Naive B cell (primary cell): ENCODE data around the gene FRMD6. TPM values are rescaled to one million over a fixed set of nuclear protein-coding genes. Genes with fewer than 3 reads are reported as not detected.
"Not testable (repeated sequence)": the region's sequence is repeated elsewhere in the genome, so short reads cannot be mapped to it uniquely, and the experiment has no call there.

ENCODE experiments used
- ATAC-seq, 2 donors: fragments of 150-1000 bp; cut with Tn5 transposase; 2 replicates each; pipeline ENCODE4 v1.10.0; 2021; ENCODE audit warnings: low read depth in 2 of 2, mild to moderate bottlenecking in 2 of 2, moderate library complexity in 2 of 2
- DNase-seq: peaks from one replicate; pipeline ENCODE4 v3.0.0; 2022
- H3K27ac Mint-ChIP-seq, 6 donors: one replicate each; pipeline ENCODE4 v1.8.0; 2020 to 2022; ENCODE audit warnings: mild to moderate bottlenecking in 6 of 6, mixed read lengths in 6 of 6, moderate library complexity in 5 of 6, inconsistent platforms in 2 of 6
- H3K27me3 Mint-ChIP-seq, 3 donors: one replicate each; pipeline ENCODE4 v1.8.0; 2021 to 2022; ENCODE audit warnings: mixed read lengths in 3 of 3, mild to moderate bottlenecking in 1 of 3
- H3K36me3 Mint-ChIP-seq, 2 donors: one replicate each; pipeline ENCODE4 v1.8.0; 2020 to 2022; ENCODE audit warnings: mixed read lengths in 2 of 2, inconsistent platforms in 1 of 2, mild to moderate bottlenecking in 1 of 2
- H3K4me1 Mint-ChIP-seq, 3 donors: one replicate each; pipeline ENCODE4 v1.8.0; 2020 to 2022; ENCODE audit warnings: mixed read lengths in 3 of 3, inconsistent platforms in 1 of 3, mild to moderate bottlenecking in 1 of 3, moderate library complexity in 1 of 3
- H3K4me3 Mint-ChIP-seq, 8 donors: one replicate each; pipeline ENCODE4 v1.8.0; 2020 to 2022; ENCODE audit warnings: mild to moderate bottlenecking in 8 of 8, mixed read lengths in 8 of 8, moderate library complexity in 8 of 8, inconsistent platforms in 2 of 8
- H3K9me3 Mint-ChIP-seq, 7 donors: one replicate each; pipeline ENCODE4 v1.8.0; 2020 to 2022; ENCODE audit warnings: mixed read lengths in 7 of 7, mild to moderate bottlenecking in 5 of 7, inconsistent platforms in 2 of 7, moderate library complexity in 1 of 7
- polyA plus RNA-seq, 6 donors: library from polyadenylated mRNA; unstranded; fragments of 300-500 nt; fragmentation: Illumina TruSeq; gene quantifications; one replicate each; pipeline ENCODE4 v1.2.3, GENCODE V29; 2021; ENCODE audit warnings: low read depth in 6 of 6

The FRMD6 gene
- polyA plus RNA-seq, 6 donors from 2014 or later, result 0.36 to 0.44 TPM; not detected in 4

DNA sequence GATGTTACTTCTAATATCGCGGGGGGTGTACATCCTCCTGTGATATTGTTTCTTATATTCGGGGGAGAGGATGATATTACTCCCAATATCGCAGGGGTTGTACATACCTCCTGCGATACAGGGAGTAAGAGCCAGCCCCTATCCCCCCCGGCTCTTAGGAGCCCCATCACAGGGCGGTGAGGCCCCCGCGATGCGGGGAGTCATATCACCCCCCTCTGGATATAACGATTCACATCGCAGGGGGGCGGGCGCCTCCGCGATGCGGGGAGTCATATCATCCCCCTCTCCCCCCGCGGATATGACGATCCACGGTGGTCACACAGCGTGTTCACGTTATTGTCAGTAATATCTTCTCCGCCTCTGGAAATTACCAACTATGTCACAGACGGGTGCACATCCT is 95.1 kb downstream of the FRMD6 start:
- not testable (repeated sequence) for H3K9me3 Mint-ChIP-seq, ATAC-seq, DNase-seq, H3K36me3 Mint-ChIP-seq, H3K27ac Mint-ChIP-seq, H3K4me1 Mint-ChIP-seq
- peak overlapping the region in 1 of 8 donors; percentile 33 for H3K4me3 Mint-ChIP-seq
- H3K27me3 Mint-ChIP-seq, result peaks cover 6 to 21% (median 16%) of the 10 kb centered on the region in 3 donors

DNA sequence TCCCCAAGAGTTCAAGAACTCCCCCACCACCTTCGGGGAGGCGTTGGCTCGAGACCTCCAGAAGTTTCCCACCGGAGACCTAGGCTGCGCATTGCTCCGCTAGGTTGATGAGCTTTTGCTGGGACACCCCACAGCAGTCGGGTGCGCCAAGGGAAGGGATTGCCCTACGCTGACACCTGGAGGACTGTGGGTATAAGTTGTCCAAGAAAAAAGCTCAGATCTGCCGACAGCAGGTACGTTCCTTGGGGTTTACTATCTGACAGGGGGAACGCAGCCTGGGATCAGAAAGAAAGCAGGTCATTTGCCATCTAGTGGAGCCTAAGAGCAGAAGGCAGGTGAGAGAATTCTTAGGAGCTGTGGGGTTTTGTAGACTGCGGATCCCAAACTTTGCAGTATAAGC is 98.8 kb downstream of the FRMD6 start:
- Mint-ChIP-seq H3K27ac (no peak overlapping the region), H3K4me1 (no peaks in the 10 kb centered on the region), H3K36me3 (no peaks in the 10 kb centered on the region), H3K4me3 (no peak overlapping the region), H3K9me3 (no peaks in the 10 kb centered on the region), H3K27me3 (peaks cover 6 to 19% (median 15%) of the 10 kb centered on the region in 3 donors)
- ATAC-seq (no peak), DNase-seq (no peak)

DNA sequence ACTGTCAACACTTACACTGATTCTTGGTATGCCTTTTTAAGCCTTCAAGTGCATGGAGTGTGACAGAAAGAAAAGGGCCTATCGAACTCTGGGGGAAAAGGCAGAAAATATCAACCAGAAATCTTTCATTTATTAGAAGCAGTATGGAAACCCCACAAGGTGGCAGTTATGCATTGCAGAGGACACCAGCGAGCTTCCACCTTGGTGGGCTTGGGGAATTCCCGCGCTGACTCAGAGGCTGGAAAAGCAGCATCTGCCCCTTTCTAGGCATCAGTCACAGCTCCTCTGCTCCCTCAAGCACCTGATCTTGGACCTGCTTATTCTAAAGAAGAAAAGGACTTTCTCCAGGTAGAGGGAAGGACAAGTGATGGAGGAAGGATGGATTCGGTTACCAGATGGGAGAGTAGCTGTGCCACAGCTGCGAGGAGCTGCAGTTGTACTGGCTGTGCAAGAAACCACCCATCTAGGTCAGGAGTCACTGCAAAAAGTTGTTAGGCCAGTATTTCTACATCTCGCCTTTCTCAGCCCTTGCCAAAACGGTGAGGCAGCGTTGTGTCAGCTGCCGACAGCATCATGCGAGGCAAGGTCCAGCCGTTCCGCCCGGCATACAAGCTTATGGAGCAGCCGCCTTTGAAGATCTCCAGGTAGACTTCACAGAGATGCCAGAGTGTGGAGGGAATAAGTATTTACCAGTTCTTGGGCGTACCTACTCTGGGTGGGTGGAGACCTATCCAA is 100.1 kb downstream of the FRMD6 start:
- H3K27ac Mint-ChIP-seq, DNase-seq, H3K9me3 Mint-ChIP-seq, ATAC-seq, H3K36me3 Mint-ChIP-seq, H3K4me1 Mint-ChIP-seq, H3K4me3 Mint-ChIP-seq: not testable (repeated sequence)
- peaks cover 6 to 19% (median 15%) of the 10 kb centered on the region in 3 donors for H3K27me3 Mint-ChIP-seq

DNA sequence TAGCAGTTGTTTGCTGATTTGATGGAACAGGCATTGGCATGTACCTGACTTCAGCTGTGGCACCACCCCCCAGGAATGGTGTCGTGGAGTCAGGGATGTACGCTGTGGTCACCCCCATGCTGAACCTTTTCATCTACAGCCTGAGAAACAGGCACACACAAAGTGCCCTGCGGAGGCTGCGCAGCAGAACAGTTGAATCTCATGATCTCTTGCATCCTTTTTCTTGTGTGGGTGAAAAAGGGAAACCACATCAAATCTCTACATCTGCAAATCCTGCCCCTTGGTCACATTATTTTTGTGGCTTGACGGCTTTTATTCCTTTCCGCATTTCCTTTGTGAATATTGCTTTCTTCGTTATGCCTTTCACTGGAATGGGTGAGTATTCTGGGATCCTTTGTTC is 106.0 kb downstream of the FRMD6 start:
- not testable (repeated sequence) for H3K36me3 Mint-ChIP-seq, ATAC-seq, H3K4me1 Mint-ChIP-seq, H3K27ac Mint-ChIP-seq, H3K9me3 Mint-ChIP-seq, DNase-seq, H3K4me3 Mint-ChIP-seq
- H3K27me3 Mint-ChIP-seq, result peaks cover 7 to 31% (median 17%) of the 10 kb centered on the region in 3 donors

GRCh38 chr14:51759950-51760349 is 108.2 kb downstream of the FRMD6 start:
- Mint-ChIP-seq H3K27ac (no peak overlapping the region), H3K4me3 (no peak overlapping the region), H3K27me3 (peaks cover 14 to 31% (median 19%) of the 10 kb centered on the region in 3 donors), H3K9me3 (no peaks in the 10 kb centered on the region), H3K4me1 (no peaks in the 10 kb centered on the region), H3K36me3 (no peaks in the 10 kb centered on the region)
- no peak for ATAC-seq
- no peak for DNase-seq

DNA sequence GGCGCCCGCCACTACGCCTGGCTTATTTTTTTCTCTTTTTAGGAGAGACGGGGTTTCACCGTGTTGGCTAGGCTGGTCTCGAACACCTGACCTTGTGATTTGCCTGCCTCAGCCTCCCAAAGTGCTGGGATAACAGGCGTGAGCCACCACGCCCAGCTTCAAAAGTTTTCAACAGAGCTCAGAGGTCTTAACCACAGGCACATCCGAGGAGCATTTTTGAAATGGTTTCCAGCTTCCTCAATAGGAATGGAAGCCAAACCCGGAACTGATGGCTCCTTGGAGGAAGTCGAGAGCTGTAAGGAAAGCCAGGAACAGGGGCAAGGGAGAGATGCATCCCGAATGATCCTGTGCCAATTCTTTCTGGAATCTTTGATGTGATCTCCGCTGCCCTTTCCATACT is 114.0 kb downstream of the FRMD6 start:
- H3K27ac Mint-ChIP-seq, H3K36me3 Mint-ChIP-seq, H3K9me3 Mint-ChIP-seq, DNase-seq, H3K4me1 Mint-ChIP-seq, H3K4me3 Mint-ChIP-seq, ATAC-seq: not testable (repeated sequence)
- H3K27me3 Mint-ChIP-seq, result peaks cover 18 to 46% (median 41%) of the 10 kb centered on the region in 3 donors

- not testable (repeated sequence) for H3K4me3 Mint-ChIP-seq, H3K36me3 Mint-ChIP-seq, H3K9me3 Mint-ChIP-seq, DNase-seq, H3K4me1 Mint-ChIP-seq, H3K27ac Mint-ChIP-seq, ATAC-seq
- H3K27me3 Mint-ChIP-seq, result peaks cover 18 to 46% (median 41%) of the 10 kb centered on the region in 3 donors
Measured at GRCh38 chr14:51766586-51766985, 114.9 kb downstream of the FRMD6 start.

- H3K27ac Mint-ChIP-seq, ATAC-seq, H3K4me1 Mint-ChIP-seq, H3K4me3 Mint-ChIP-seq, DNase-seq, H3K9me3 Mint-ChIP-seq, H3K36me3 Mint-ChIP-seq: not testable (repeated sequence)
- H3K27me3 Mint-ChIP-seq, result peaks cover 11 to 36% (median 32%) of the 10 kb centered on the region in 3 donors
Measured at GRCh38 chr14:51769261-51769660, 117.6 kb downstream of the FRMD6 start.

DNA sequence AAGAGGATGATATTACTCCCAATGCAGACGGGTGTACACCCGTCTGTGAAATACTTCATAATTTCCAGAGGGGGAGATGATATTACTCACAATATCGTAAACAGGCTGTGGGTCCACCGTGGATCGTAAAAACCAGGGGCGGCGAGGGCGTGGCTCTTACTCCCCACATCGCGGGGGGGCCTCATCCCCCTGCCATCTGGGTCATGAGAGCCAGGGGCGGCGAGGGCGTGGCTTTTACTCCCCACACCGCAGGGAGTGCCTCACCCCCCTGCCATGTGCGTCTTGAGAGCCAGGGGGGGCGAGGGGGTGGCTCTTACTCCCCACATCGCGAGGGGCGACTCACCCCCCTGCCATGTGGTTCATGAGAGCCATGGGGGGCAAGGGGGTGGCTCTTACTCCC is 122.5 kb downstream of the FRMD6 start:
- Mint-ChIP-seq H3K27me3 (peaks cover 5 to 29% (median 29%) of the 10 kb centered on the region in 3 donors), H3K9me3 (peaks cover 0 to 2% (median 0%) of the 10 kb centered on the region in 7 donors), H3K27ac (no peak overlapping the region), H3K4me1 (peaks cover 2 to 7% (median 4%) of the 10 kb centered on the region in 3 donors), H3K4me3 (no peak overlapping the region), H3K36me3 (no peaks in the 10 kb centered on the region)
- no peak for DNase-seq
- no peak for ATAC-seq

- H3K4me1 Mint-ChIP-seq, result peaks cover 8 to 18% (median 13%) of the 10 kb centered on the region in 3 donors
- peak; percentile 38 to 56 for ATAC-seq
- H3K9me3 Mint-ChIP-seq, result peaks cover 0 to 2% (median 0%) of the 10 kb centered on the region in 7 donors
- no peak overlapping the region for H3K4me3 Mint-ChIP-seq
- no peaks in the 10 kb centered on the region for H3K36me3 Mint-ChIP-seq
- no peak for DNase-seq
- H3K27me3 Mint-ChIP-seq, result peaks cover 12 to 35% (median 30%) of the 10 kb centered on the region in 3 donors
- peak overlapping the region in 1 of 6 donors; percentile 92 for H3K27ac Mint-ChIP-seq
Measured at GRCh38 chr14:51776102-51776894, 124.6 kb downstream of the FRMD6 start.

- peak overlapping the region in 5 of 6 donors; percentile 36 to 82 (median 48) for H3K27ac Mint-ChIP-seq
- ATAC-seq (peak; percentile 76 to 80), DNase-seq (peak; percentile 64)
- H3K27me3 Mint-ChIP-seq, result peaks cover 19 to 43% (median 33%) of the 10 kb centered on the region in 3 donors
- H3K4me3 Mint-ChIP-seq, result peak overlapping the region in 1 of 8 donors; percentile 5
- no peaks in the 10 kb centered on the region for H3K36me3 Mint-ChIP-seq
- H3K9me3 Mint-ChIP-seq, result peaks cover 0 to 7% (median under 1%) of the 10 kb centered on the region in 7 donors
- H3K4me1 Mint-ChIP-seq, result peaks cover 8 to 18% (median 13%) of the 10 kb centered on the region in 3 donors
Measured at GRCh38 chr14:51780006-51780692, 128.4 kb downstream of the FRMD6 start.
